Glomerular visceral epithelial cell (primary cell): ENCODE data around the gene CUL2.
"Not testable (repeated sequence)": the region's sequence is repeated elsewhere in the genome, so short reads cannot be mapped to it uniquely, and the experiment has no call there.

Source experiments
- DNase-seq: peaks from one replicate; pipeline ENCODE4 v3.0.0-alpha.2; 2016; ENCODE audit errors: extremely low spot score

Gene CUL2

DNA sequence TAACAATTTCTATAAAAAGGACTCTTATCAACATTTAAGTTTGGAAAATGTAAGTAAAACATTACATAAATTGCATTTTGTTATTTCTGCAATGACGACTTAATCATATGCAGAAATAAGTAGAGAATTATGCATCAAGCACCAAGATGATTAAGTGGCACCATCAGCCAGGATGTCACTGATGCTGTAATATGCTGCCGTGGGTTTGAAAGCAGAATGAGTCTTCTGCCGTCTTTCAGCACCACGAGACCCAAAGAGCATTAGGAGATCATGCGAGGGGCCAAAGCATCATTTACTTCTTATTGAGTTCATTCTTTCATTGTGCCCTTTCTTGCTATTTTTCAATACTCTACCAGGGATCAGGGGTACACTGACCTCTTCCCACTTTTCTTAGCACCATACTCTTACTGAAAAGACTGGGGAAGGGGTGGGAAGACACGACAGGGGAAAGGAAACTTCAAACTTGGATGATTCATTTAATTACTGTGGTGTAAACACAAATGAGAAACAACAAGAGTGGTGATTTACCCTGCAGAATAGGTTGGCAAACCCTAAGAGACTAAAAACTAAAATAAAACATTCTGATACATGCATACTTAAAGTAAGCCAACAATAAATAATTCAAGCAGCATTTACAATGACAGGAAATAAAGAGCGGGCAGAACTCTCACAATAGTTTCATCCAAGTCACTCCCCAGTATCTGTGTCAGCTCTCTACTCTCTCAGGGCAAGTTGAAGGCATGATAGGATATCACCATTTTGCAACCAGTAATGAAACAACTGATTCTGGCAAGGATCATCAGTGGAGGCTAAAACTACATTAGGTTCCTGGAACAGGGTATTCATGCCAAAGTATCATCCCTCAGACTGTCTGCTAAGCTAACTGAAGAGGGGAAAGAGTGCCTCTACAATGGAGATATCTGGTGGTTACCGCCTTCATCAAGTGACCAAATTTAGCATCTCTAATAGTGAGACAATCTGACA, 70.8 kb downstream of the CUL2 start:
- no peak for DNase-seq

DNA sequence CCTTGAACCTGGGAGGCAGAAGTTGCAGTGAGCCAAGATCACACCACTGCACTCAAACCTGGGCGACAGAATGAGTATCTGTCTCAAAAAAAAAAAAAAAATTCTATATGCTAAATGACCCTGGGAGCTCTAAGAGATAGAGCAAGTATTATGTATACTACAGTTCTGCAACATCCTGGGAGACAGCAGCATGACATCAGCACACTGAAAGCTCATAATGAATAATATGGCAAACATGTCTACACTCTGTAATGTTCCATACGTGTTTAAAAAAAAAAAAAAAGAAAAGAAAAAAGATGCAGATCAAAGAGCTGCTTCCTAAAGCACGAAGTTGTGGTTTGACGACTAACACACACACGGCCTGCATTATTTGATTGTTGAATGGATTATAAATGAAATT, 72.5 kb downstream of the CUL2 start:
- no peak for DNase-seq

GRCh38 chr10:35015843-35016408, 74.2 kb downstream of the CUL2 start:
- no peak for DNase-seq

GRCh38 chr10:35012781-35013180, 77.4 kb downstream of the CUL2 start:
- DNase-seq: no peak

- DNase-seq: peak; percentile 55
Observed at GRCh38 chr10:35011771-35012191, 78.4 kb downstream of the CUL2 start.

DNA sequence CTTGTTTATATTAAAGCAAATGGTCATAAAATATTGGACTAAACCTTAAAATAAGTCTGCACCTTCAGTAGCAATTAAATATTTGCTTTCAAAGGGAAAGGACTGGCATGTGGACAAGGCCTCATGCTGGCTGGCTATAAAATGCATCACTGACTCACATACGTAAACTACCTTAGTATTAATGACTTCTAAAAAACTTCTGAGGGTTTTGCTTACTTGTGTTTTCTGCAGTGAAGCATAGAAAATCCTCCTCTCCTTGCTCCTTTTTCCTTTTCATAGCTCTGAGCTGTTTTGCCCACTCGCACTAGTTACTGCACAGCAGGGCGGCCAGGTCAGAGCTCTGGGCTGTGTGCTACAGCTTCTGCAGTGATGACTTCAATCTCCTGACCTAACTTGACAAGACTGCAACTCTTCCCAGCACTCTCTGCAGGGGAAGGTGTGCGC, 82.3 kb downstream of the CUL2 start:
- DNase-seq: peak; percentile 51

DNA sequence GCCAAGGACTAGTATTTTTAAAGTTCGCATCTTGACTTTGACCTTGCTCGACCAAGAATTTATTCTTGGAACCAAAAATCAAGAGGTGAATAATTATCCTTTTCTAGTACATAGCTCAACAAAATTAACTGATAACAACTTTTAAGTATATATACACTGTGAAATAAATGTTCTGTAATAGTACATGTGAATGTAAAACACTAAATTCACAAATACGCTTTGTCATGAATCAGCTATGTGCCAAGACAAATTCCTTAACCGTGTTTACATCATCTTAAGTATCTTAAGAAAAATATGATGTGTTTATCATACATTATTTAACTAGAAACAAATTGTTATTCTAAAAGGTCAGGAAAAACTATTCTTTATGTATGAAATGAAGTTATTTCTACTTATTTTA, 83.3 kb downstream of the CUL2 start:
- DNase-seq: no peak

- DNase-seq: peak; percentile 94
Observed at GRCh38 chr10:35005868-35006267, 84.3 kb downstream of the CUL2 start.

DNA sequence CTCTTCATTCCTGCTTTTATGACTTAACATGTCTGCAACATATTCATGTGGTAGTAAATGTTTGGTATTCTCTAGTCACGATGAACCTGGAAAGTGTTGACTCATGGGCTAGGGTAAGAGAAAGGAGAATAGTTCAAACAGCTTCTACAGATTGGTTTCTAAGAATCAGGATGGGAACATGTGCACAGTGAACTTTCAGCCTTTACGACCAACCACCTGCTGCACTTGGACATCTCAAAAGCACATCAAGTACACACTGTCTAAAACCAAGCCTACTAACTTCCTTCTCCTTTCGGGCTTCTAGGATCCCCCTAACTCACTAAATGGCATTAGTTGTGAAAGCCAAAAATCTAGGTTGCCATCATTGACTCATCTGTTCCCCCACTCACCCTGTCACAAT, 85.5 kb downstream of the CUL2 start:
- DNase-seq: no peak

GRCh38 chr10:35003906-35004305, 86.2 kb downstream of the CUL2 start:
- DNase-seq: no peak

DNA sequence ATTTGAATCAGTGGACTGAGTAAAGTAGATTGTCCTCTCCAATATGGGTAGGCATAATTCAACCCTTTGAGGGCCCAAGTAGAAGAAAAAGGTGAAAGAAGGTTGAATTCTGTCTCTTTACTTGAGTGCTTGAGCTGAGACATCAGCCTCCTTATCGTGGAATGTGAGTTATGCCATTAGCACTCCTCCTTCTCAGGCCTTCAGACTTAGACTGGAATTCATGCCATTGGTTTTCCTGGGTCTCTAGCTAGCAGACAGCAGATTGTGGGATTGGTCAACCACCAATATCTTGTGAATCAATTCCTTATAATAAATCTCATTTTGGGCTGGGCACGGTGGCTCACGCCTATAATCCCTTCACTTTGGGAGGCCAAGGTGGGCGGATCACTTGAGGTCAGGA, 89.2 kb downstream of the CUL2 start:
- DNase-seq: no peak

DNA sequence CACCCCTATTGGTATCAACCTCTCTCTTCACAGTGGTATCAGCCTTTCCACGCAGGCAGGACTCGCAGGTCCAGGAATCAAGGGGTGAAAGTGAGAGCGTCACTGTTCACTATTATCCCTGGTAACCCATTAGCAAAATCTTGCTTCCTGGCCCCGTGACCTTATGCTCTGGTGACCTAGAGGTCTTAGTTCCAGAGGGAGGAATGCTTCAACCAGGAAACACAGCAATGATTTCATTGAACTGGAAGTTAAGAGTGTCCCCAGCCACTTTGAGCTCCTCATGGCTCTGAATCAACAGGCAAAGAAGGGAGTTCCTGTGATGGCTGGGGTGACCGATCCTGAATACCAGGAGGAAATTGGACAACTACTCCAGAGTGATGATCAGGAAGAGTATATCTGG, 90.6 kb downstream of the CUL2 start:
- DNase-seq: no peak

- DNase-seq: no peak
Observed at GRCh38 chr10:34998940-34999339, 91.2 kb downstream of the CUL2 start.

DNA sequence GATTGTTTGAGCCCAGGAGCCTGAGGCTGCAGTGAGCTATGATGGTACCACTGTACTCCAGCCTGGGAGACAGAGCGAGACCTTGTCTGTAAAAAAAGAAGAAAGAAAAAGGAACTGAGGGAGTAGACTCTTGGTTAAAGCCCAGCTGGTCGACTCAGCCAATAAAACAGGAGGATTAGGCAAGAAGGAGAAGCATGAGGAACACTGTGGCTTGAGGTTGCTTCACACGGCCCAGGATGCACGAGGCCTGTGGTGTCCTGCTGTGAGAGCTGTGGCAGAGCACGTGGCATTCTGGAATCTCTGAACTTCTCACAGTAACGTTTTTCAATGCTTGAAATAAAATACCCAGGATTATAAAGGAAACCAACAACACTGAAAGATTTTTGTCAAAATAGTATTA, 93.3 kb downstream of the CUL2 start:
- peak; percentile 23 for DNase-seq

- DNase-seq: no peak
Observed at GRCh38 chr10:34995925-34996324, 94.2 kb downstream of the CUL2 start.

GRCh38 chr10:34994565-34995142, 95.5 kb downstream of the CUL2 start:
- DNase-seq: peak; percentile 87

DNA sequence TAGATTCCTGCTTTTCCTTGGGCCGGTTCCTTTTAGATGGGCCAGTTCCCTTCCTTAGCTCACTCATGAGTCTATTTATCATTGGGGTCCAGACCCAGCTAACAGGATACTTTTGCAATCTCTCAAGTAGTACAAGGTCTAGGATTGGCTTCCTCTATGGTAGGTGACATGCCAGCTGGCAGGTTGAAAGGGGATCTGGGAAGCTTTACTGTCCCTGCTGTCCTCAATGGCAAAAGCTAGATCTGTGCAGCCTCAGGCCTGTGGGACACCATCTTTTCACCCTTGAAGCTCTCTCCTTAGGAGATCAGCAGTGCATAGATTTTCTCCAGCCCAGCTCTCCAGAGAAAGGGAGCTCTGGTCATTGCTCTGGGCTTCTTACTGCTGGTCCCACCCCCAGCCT, 96.4 kb downstream of the CUL2 start:
- no peak for DNase-seq

DNA sequence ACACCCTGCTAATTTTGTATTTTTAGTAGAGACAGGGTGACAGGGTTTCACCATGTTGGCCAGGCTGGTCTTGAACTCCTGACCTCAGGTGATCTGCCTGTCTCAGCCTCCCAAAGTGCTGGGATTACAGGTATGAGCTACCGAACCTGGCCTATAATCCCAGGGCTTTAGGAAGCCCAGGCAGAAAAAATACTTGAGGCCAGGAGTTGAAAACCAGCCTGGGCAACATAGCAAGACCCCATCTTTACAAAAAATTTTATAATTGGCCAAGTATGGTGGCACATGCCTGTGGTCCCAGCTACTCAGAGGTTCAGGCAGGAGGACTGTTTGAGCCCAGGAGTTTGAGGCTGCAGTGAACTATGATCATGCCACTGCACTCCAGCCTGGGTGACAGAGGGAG, 99.0 kb downstream of the CUL2 start:
- DNase-seq: not testable (repeated sequence)

GRCh38 chr10:34988397-34989067, 101.6 kb downstream of the CUL2 start:
- no peak for DNase-seq

DNA sequence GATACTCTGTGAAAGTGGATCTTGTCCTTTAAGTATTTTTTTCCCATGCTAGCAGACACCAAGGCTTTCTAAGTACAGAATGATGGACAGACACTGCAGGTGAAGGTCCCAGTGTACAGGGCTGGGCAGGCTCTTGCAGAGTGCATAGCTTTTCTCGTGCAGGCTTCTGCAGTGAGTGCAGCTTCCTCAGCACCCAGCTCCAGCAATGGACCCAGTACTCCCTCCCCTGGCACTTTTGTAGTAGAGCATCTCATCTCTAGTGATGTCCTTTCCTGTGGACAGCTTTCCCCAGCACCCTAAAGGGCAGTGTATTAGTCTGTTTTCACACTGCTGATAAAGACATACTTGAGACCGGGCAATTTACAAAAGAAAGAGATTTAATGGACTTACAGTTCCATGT, 104.3 kb downstream of the CUL2 start:
- peak; percentile 28 for DNase-seq

DNA sequence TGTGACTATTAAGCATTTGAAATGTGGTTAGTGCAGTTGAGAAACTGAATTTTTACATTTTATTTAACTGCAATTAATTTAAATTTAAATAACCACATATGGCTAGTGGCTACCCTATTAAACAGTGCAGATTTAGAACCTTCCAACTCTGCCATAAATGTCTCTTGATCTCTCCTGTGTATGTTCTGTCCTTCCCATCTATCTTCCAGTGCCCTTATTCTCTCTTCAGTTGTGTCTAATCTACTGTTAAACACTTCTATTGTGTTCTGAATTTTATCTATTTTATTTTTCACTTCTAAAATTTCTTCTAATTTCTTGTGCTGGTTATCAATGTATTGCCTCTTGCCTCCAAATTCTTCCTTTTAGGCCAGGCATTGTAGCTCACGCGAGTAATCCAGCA, 105.0 kb downstream of the CUL2 start:
- DNase-seq: no peak

DNA sequence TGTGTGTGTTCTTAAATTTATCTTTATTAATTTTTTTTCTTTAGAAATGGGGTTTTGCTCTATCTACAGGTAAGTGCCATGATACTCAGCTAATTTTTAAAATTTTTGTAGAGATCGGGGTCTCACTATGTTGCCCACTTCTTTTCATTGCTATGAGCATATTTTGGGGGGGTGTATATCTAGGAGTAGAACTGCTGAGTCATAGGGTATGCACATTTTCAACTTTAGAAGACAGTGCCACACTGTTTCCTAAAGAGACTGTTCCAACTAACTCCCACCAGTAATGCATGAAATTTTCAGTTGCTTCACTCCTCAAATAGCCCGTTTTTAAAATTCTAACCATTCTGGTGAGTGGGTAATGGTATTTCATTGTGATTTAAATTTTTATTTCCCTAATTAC, 108.3 kb downstream of the CUL2 start:
- DNase-seq: no peak
